CD14-positive monocyte (primary cell): Measurements from ENCODE around the gene IFRD1. TPM values are rescaled to one million over a fixed set of nuclear protein-coding genes. Genes with fewer than 3 reads are reported as not detected.

Source experiments
- DNase-seq, 3 donors: peaks; one replicate each; pipeline ENCODE4 v3.0.0-alpha.2; 2011 to 2022
- H2AFZ ChIP-seq: 2 replicates; pipeline ENCODE4 v1.6.0; 2012; ENCODE audit warnings: mild to moderate bottlenecking, low read depth, low read length, inconsistent platforms; ENCODE audit not compliant: insufficient read depth, poor library complexity, severe bottlenecking
- H3K27ac ChIP-seq, 2 donors: 1 replicate in 1 of 2; 2 replicates in 1 of 2; pipeline ENCODE4 v1.5.1; 2012 to 2013; ENCODE audit warnings: low read length in 2 of 2, control low read depth in 1 of 2, inconsistent platforms in 1 of 2, low read depth in 1 of 2, mild to moderate bottlenecking in 1 of 2
- H3K27me3 ChIP-seq, 2 donors: one replicate each; pipeline versions ENCODE4 v1.6.0 to v1.6.1; 2011 to 2013; ENCODE audit warnings: low read length in 2 of 2; ENCODE audit not compliant: control insufficient read depth in 2 of 2, insufficient read depth in 2 of 2
- H3K36me3 ChIP-seq, 2 donors: replicated peaks in 1 of 2; 1 replicate in 1 of 2; 2 replicates in 1 of 2; pipeline versions ENCODE4 v1.5.1 to v1.6.1; 2012 to 2013; ENCODE audit warnings: low read length in 2 of 2, control low read depth in 1 of 2, inconsistent platforms in 1 of 2, mild to moderate bottlenecking in 1 of 2; ENCODE audit not compliant: insufficient read depth in 2 of 2, control insufficient read depth in 1 of 2
- H3K4me1 ChIP-seq, 2 donors: 1 replicate in 1 of 2; 2 replicates in 1 of 2; pipeline versions ENCODE4 v1.5.1 to v1.6.1; 2012 to 2013; ENCODE audit warnings: low read length in 2 of 2, control low read depth in 1 of 2, inconsistent platforms in 1 of 2, mild to moderate bottlenecking in 1 of 2, moderate library complexity in 1 of 2; ENCODE audit not compliant: insufficient read depth in 2 of 2, control insufficient read depth in 1 of 2
- H3K4me2 ChIP-seq: replicated peaks from 2 replicates; pipeline ENCODE3; 2012; ENCODE audit warnings: low read length, moderate library complexity, mild to moderate bottlenecking; ENCODE audit not compliant: poor library complexity, severe bottlenecking; ENCODE audit errors: extremely low read depth
- H3K4me3 ChIP-seq, 3 experiments: fragments of 200-600 bp in 1 of 3; sonication (generic) in 1 of 3; replicated peaks in 1 of 3; 1 replicate in 2 of 3; 2 replicates in 1 of 3; pipeline ENCODE4 v1.5.1; 2011 to 2013; ENCODE audit warnings: low read length in 3 of 3, mild to moderate bottlenecking in 3 of 3, control low read depth in 2 of 3, low read depth in 2 of 3, inconsistent platforms in 1 of 3, moderate library complexity in 1 of 3
- H3K79me2 ChIP-seq: 2 replicates; pipeline ENCODE4 v1.6.0; 2012; ENCODE audit warnings: mild to moderate bottlenecking, control low read depth, inconsistent platforms, low read length, moderate library complexity; ENCODE audit not compliant: insufficient read depth
- H3K9ac ChIP-seq: 2 replicates; pipeline ENCODE4 v1.6.0; 2017; ENCODE audit warnings: low read length, mild to moderate bottlenecking; ENCODE audit not compliant: insufficient read depth, poor library complexity, severe bottlenecking
- H3K9me3 ChIP-seq, 2 donors: replicated peaks in 1 of 2; 1 replicate in 1 of 2; 2 replicates in 1 of 2; pipeline versions ENCODE4 v1.5.1 to v1.6.1; 2012 to 2013; ENCODE audit warnings: low read length in 2 of 2, control low read depth in 1 of 2; ENCODE audit not compliant: control insufficient read depth in 1 of 2, insufficient read depth in 1 of 2
- H4K20me1 ChIP-seq: 2 replicates; pipeline ENCODE4 v1.6.0; 2012; ENCODE audit warnings: mild to moderate bottlenecking, low read length, control low read depth, moderate library complexity; ENCODE audit not compliant: insufficient read depth
- H3K27ac Mint-ChIP-seq, 7 donors: one replicate each; pipeline ENCODE4 v1.8.0; 2020; ENCODE audit warnings: mild to moderate bottlenecking in 7 of 7, mixed read lengths in 7 of 7, moderate library complexity in 6 of 7, inconsistent platforms in 2 of 7
- H3K27me3 Mint-ChIP-seq, 3 donors: one replicate each; pipeline ENCODE4 v1.8.0; 2021 to 2022; ENCODE audit warnings: low read depth in 3 of 3, mild to moderate bottlenecking in 3 of 3, mixed read lengths in 3 of 3, moderate library complexity in 3 of 3, inconsistent platforms in 1 of 3
- H3K36me3 Mint-ChIP-seq, 2 donors: one replicate each; pipeline ENCODE4 v1.8.0; 2020; ENCODE audit warnings: mixed read lengths in 2 of 2, inconsistent platforms in 1 of 2, mild to moderate bottlenecking in 1 of 2
- H3K4me1 Mint-ChIP-seq: one replicate; pipeline ENCODE4 v1.8.0; 2020; ENCODE audit warnings: mild to moderate bottlenecking, mixed read lengths
- H3K4me3 Mint-ChIP-seq, 2 donors: one replicate each; pipeline ENCODE4 v1.8.0; 2020; ENCODE audit warnings: mild to moderate bottlenecking in 2 of 2, mixed read lengths in 2 of 2, moderate library complexity in 1 of 2
- H3K9me3 Mint-ChIP-seq, 7 donors: one replicate each; pipeline ENCODE4 v1.8.0; 2020 to 2022; ENCODE audit warnings: mixed read lengths in 7 of 7, mild to moderate bottlenecking in 6 of 7, moderate library complexity in 6 of 7, inconsistent platforms in 2 of 7
- CTCF ChIP-seq: fragments of 200-600 bp; IDR thresholded peaks from one replicate; pipeline ENCODE4 v1.8.0; 2022; ENCODE audit warnings: antibody characterized with exemption, mild to moderate bottlenecking
- WGBS: methylation state at CpG from one replicate; pipeline ENCODE4 v1.1.5; 2013; ENCODE audit warnings: missing lambda C conversion rate; ENCODE audit not compliant: insufficient coverage; 5-methylcytosine and 5-hydroxymethylcytosine counted together
- intact Hi-C, 2 donors: fragments of 100-400 bp; cut with micrococcal nuclease; formaldehyde crosslinking; loops; one replicate each; pipeline versions ENCODE4 v1.15.0 to v1.15.1; 2023
- polyA plus RNA-seq, 3 donors: library from polyadenylated mRNA; depleted of rRNA in 1 of 3; unstranded in 2 of 3; stranded (reverse) in 1 of 3; fragments of 300-500 nt in 2 of 3; fragments of >200 nt in 1 of 3; fragmentation: Illumina TruSeq in 2 of 3; gene quantifications; 1 replicate in 2 of 3; 2 replicates in 1 of 3; pipeline ENCODE4 v1.2.3, GENCODE V29; 2012 to 2021

The IFRD1 gene
- polyA plus RNA-seq, 3 donors = 13.6 to 81.6 (median 18.7) TPM

DNA sequence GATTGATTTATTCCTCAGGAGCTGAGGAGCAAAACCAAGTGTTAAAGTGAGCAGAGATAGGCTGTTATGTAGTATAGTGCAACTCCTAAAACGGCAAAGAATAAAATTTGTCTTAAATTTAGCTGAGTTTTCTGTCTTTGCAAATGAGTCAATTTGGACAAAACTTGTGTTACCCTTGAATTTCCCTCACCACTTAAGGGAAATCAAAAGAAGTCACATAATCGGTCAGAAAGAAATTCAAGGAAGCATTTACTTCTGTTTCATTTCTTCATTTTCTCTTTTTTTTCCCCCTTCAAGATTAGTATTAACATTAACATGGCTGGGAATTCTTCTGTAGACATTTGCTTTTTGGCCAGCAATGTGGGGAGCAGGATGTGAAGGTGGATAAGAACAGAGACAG is 44.4 kb downstream of the IFRD1 start:
- H3K9ac ChIP-seq = no peak overlapping the region
- H3K79me2 ChIP-seq = no peaks in the 10 kb centered on the region
- no peaks in the 10 kb centered on the region for H3K36me3 ChIP-seq
- no peaks in the 10 kb centered on the region for H3K36me3 Mint-ChIP-seq
- intact Hi-C loops = loop anchor here in 1 of 2 donors (10.0 kb wide), 1 partner anchor 750 kb away; no protein-coding TSS in a partner anchor
- no peak overlapping the region for H3K4me2 ChIP-seq
- no peaks in the 10 kb centered on the region for H3K4me1 ChIP-seq
- no peak for DNase-seq
- H3K4me1 Mint-ChIP-seq = peaks cover 5% of the 10 kb centered on the region
- no peak overlapping the region for H3K27ac ChIP-seq
- H3K4me3 ChIP-seq = no peak overlapping the region
- H3K27me3 Mint-ChIP-seq = peaks cover 3 to 10% (median 5%) of the 10 kb centered on the region in 3 donors
- H3K27ac Mint-ChIP-seq = no peak overlapping the region
- H3K27me3 ChIP-seq = no peaks in the 10 kb centered on the region
- H3K4me3 Mint-ChIP-seq = no peak overlapping the region
- H2AFZ ChIP-seq = no peak overlapping the region
- H4K20me1 ChIP-seq = no peaks in the 10 kb centered on the region
- no peaks in the 10 kb centered on the region for H3K9me3 Mint-ChIP-seq
- no peak for TF ChIP-seq CTCF
- WGBS = no CpG with 5 or more reads among the region's 2 CpGs
- no peaks in the 10 kb centered on the region for H3K9me3 ChIP-seq

- Histone ChIP-seq H3K27me3 (no peaks in the 10 kb centered on the region), H3K4me3 (no peak overlapping the region), H3K4me1 (no peaks in the 10 kb centered on the region), H3K9ac (no peak overlapping the region), H3K79me2 (no peaks in the 10 kb centered on the region), H3K36me3 (no peaks in the 10 kb centered on the region), H4K20me1 (no peaks in the 10 kb centered on the region), H3K9me3 (no peaks in the 10 kb centered on the region), H3K27ac (no peak overlapping the region), H3K4me2 (no peak overlapping the region), H2AFZ (no peak overlapping the region)
- H3K4me3 Mint-ChIP-seq = no peak overlapping the region
- DNase-seq = no peak
- no peaks in the 10 kb centered on the region for H3K36me3 Mint-ChIP-seq
- H3K4me1 Mint-ChIP-seq = peaks cover 5% of the 10 kb centered on the region
- peaks cover 3 to 10% (median 5%) of the 10 kb centered on the region in 3 donors for H3K27me3 Mint-ChIP-seq
- no CpG with 5 or more reads among the region's 2 CpGs for WGBS
- H3K27ac Mint-ChIP-seq = no peak overlapping the region
- TF ChIP-seq CTCF = no peak
- intact Hi-C loops = loop anchor here in 1 of 2 donors (10.0 kb wide), 1 partner anchor 750 kb away; no protein-coding TSS in a partner anchor
- H3K9me3 Mint-ChIP-seq = no peaks in the 10 kb centered on the region
Measured at GRCh38 chr7:112495156-112495788, 45.0 kb downstream of the IFRD1 start.
